GM10847 (cell line): ENCODE measurements around the gene PCDHGA9.
"Not testable (repeated sequence)": the region's sequence is repeated elsewhere in the genome, so short reads cannot be mapped to it uniquely, and the experiment has no call there.

Experiments used
- POLR2A ChIP-seq: IDR thresholded peaks from 2 replicates; pipeline ENCODE4 v1.6.1; 2011; ENCODE audit not compliant: insufficient read length; ENCODE audit errors: extremely low read depth

PCDHGA9 gene

GRCh38 chr5:141373673-141374317 lies 28.8 kb upstream of the PCDHGA9 start, which contains the start of gene PCDHGA6:
Gene PCDHGA6, plus strand, starts transcription at chr5:141373891. Its CDS starts 193 bp downstream, at chr5:141374084.
- TF ChIP-seq POLR2A = no peak

- TF ChIP-seq POLR2A = no peak
These were observed 28.0 kb upstream of the PCDHGA9 start for GRCh38 chr5:141374627-141375026.

- TF ChIP-seq POLR2A = no peak
These were observed 19.9 kb upstream of the PCDHGA9 start, which contains the start of gene PCDHGA7 for GRCh38 chr5:141382469-141383294. Gene PCDHGA7, plus strand, starts transcription at chr5:141382742. Its CDS starts 158 bp downstream, at chr5:141382900.

- TF ChIP-seq POLR2A = no peak
These were observed 19.2 kb upstream of the PCDHGA9 start for GRCh38 chr5:141383345-141383744.

- no peak for TF ChIP-seq POLR2A
These were observed 17.9 kb upstream of the PCDHGA9 start for GRCh38 chr5:141384471-141385267.

GRCh38 chr5:141387557-141388311 lies 14.8 kb upstream of the PCDHGA9 start, which contains the start of gene PCDHGB4:
Gene PCDHGB4, plus strand, starts transcription at chr5:141387698. Its CDS starts 187 bp downstream, at chr5:141387885.
- not testable (repeated sequence) for TF ChIP-seq POLR2A

- no peak for TF ChIP-seq POLR2A
These were observed 13.9 kb upstream of the PCDHGA9 start for GRCh38 chr5:141388661-141389060.

- no peak for TF ChIP-seq POLR2A
These were observed 13.2 kb upstream of the PCDHGA9 start for GRCh38 chr5:141389153-141390042.

GRCh38 chr5:141392429-141393198 lies 10.0 kb upstream of the PCDHGA9 start, which contains the start of gene PCDHGA8:
Gene PCDHGA8, plus strand, starts transcription at chr5:141392633. Its CDS starts 181 bp downstream, at chr5:141392814.
- no peak for TF ChIP-seq POLR2A

GRCh38 chr5:141393267-141393666 lies 9.3 kb upstream of the PCDHGA9 start:
- no peak for TF ChIP-seq POLR2A

GRCh38 chr5:141397756-141398551 lies 4.6 kb upstream of the PCDHGA9 start, which contains the start of gene PCDHGB5:
Gene PCDHGB5, plus strand, starts transcription at chr5:141397947. Its CDS starts 181 bp downstream, at chr5:141398128.
- TF ChIP-seq POLR2A = not testable (repeated sequence)

- TF ChIP-seq POLR2A = no peak
These were observed 4.0 kb upstream of the PCDHGA9 start for GRCh38 chr5:141398608-141399007.
